Esophagus muscularis mucosa (tissue), 4 donors: Measurements from ENCODE around the gene PXT1. TPM values are rescaled to one million over a fixed set of nuclear protein-coding genes. Genes with fewer than 3 reads are reported as not detected.
"Not testable (repeated sequence)": the region's sequence is repeated elsewhere in the genome, so short reads cannot be mapped to it uniquely, and the experiment has no call there.

Experiments used
- DNase-seq: peaks from one replicate; pipeline ENCODE4 v3.0.0-alpha.2; 2017; ENCODE audit errors: extremely low spot score
- H3K27ac ChIP-seq, 4 donors: fragments of 200-600 bp; sonication (generic); replicated peaks in 1 of 4; 1 replicate in 3 of 4; 2 replicates in 1 of 4; pipeline ENCODE4 v1.5.1; 2016 to 2019; ENCODE audit warnings: mild to moderate bottlenecking in 1 of 4
- H3K27me3 ChIP-seq, 4 donors: fragments of 200-600 bp; sonication (generic); one replicate each; pipeline versions ENCODE4 v1.5.1 to v1.6.0; 2016 to 2019
- H3K36me3 ChIP-seq, 4 donors: fragments of 200-600 bp; sonication (generic); one replicate each; pipeline ENCODE4 v1.5.1; 2016 to 2019
- H3K4me1 ChIP-seq, 4 donors: fragments of 200-600 bp; sonication (generic); one replicate each; pipeline ENCODE4 v1.5.1; 2016 to 2019
- H3K4me3 ChIP-seq, 4 donors: fragments of 200-600 bp; sonication (generic); 1 replicate in 2 of 4; 2 replicates in 2 of 4; pipeline ENCODE4 v1.5.1; 2016 to 2019; ENCODE audit warnings: mild to moderate bottlenecking in 4 of 4, moderate library complexity in 1 of 4
- H3K9me3 ChIP-seq, 4 donors: fragments of 200-600 bp; sonication (generic); 1 replicate in 3 of 4; 2 replicates in 1 of 4; pipeline ENCODE4 v1.5.1; 2016 to 2019
- EP300 ChIP-seq: sonication (generic); formaldehyde crosslinking; IDR thresholded peaks from one replicate; pipeline ENCODE4 v1.6.1; 2017; ENCODE audit warnings: antibody characterized with exemption
- POLR2A ChIP-seq: fragments of 450-650 bp; IDR thresholded peaks from one replicate; pipeline ENCODE4 v1.6.1; 2017; ENCODE audit warnings: antibody characterized with exemption, moderate library complexity, mild to moderate bottlenecking, low read depth
- POLR2AphosphoS5 ChIP-seq, 2 donors: sonication (generic); formaldehyde crosslinking; IDR thresholded peaks; one replicate each; pipeline ENCODE4 v1.6.1; 2017; ENCODE audit warnings: antibody characterized with exemption in 2 of 2
- WGBS: methylation state at CpG from one replicate; pipeline ENCODE4 v1.1.5; 2018; 5-methylcytosine and 5-hydroxymethylcytosine counted together
- intact Hi-C: fragments of 100-400 bp; cut with DNase I; formaldehyde crosslinking; loops from one replicate; pipeline ENCODE4 v1.15.1; 2023
- total RNA-seq, 4 donors: library from RNA; depleted of rRNA; stranded (reverse); fragments of >200 nt; gene quantifications; one replicate each; pipeline versions ENCODE4 v1.1.0 to v1.2.1, GENCODE V29; 2016
- TF ChIP-seq, protein P1 (sequence below), 3 experiments: fragments of 200-600 bp in 2 of 3; fragments of 450-650 bp in 1 of 3; sonication (generic) in 2 of 3; IDR thresholded peaks; one replicate each; pipeline ENCODE4 v1.5.1; 2017 to 2019; ENCODE audit warnings: antibody characterized with exemption in 3 of 3, mild to moderate bottlenecking in 2 of 3, moderate library complexity in 1 of 3

Gene PXT1
- total RNA-seq, 4 donors from 2014 or later = not detected

DNA sequence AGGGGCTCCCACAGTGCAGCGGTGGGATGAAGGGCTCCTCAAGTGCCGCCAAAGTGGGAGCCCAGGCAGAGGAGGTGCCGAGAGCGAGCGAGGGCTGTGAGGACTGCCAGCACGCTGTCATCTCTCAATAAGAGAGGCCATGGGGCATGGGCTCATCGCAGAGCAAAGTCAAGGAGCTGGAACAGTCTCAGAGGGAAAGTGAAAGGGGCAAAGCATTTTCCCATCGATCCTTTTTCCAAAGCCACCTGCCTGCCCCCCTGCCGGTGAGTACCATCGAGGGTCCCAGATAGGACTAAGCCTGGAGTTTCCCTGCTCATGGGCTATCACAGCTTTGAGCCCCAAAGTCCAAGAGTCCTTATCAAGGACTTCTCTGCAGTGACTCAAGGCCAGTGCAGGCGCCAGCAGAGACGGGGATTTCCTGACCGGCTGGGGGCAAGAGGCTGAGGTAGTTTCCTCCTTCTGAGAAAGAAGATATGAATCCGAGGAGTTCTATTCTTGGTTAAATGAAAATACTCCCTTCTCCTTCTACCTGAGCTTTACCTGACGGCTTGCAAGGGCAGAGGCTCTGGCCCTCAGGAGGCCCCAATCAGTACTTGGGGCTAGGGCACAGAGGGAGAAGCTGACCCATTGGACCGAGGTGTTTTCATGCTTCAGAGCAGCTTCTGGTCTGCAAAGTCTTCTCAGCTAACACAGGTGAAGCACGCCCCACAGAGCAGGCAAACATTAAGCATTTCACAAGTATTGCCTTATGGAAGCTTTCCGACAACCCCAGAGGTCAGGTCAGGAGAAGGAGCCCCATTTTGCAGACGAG is 77.8 kb downstream of the PXT1 start:
- H3K27ac ChIP-seq = no peak overlapping the region
- H3K4me3 ChIP-seq = no peak overlapping the region
- DNase-seq = no peak
- WGBS = 86% methylated on average over 13 of the region's 19 CpGs
- intact Hi-C loops = loop anchor here (10.0 kb wide), 1 partner anchor 340 kb away; the partner anchor contains the start of genes MAPK14 and SLC26A8
- H3K9me3 ChIP-seq = no peaks in the 10 kb centered on the region
- no peaks in the 10 kb centered on the region for H3K27me3 ChIP-seq
- TF ChIP-seq POLR2A (no peak), EP300 (no peak), POLR2AphosphoS5 (IDR thresholded peaks at IDR 0.05) (no peak)
- TF ChIP-seq, protein P1, sequence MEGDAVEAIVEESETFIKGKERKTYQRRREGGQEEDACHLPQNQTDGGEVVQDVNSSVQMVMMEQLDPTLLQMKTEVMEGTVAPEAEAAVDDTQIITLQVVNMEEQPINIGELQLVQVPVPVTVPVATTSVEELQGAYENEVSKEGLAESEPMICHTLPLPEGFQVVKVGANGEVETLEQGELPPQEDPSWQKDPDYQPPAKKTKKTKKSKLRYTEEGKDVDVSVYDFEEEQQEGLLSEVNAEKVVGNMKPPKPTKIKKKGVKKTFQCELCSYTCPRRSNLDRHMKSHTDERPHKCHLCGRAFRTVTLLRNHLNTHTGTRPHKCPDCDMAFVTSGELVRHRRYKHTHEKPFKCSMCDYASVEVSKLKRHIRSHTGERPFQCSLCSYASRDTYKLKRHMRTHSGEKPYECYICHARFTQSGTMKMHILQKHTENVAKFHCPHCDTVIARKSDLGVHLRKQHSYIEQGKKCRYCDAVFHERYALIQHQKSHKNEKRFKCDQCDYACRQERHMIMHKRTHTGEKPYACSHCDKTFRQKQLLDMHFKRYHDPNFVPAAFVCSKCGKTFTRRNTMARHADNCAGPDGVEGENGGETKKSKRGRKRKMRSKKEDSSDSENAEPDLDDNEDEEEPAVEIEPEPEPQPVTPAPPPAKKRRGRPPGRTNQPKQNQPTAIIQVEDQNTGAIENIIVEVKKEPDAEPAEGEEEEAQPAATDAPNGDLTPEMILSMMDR (IDR thresholded peaks at IDR 0.05) = no peak
- no peaks in the 10 kb centered on the region for H3K36me3 ChIP-seq
- peaks cover 6 to 9% (median 9%) of the 10 kb centered on the region in 4 donors for H3K4me1 ChIP-seq

DNA sequence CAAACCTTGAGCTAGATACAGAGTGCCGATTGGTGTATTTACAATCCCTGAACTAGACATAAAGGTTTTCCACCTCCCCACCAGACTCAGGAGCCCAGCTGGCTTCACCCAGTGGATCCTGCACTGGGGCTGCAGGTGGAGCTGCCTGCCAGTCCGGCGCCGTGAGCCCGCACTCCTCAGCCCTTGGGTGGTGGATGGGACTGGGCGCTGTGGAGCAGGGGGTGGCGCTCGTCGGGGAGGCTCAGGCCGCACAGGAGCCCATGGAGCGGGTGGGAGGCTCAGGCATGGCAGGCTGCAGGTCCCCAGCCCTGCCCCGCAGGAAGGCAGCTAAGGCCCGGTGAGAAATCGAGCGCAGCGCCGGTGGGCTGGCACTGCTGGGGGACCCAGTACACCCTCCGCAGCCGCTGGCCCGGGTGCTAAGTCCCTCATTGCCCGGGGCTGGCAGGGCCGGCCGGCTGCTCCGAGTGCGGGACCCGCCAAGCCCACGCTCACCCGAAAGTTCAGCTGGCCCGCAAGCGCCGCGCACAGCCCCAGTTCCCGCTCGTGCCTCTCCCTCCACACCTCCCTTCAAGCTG is 78.5 kb downstream of the PXT1 start:
- not testable (repeated sequence) for H3K27me3 ChIP-seq

DNA sequence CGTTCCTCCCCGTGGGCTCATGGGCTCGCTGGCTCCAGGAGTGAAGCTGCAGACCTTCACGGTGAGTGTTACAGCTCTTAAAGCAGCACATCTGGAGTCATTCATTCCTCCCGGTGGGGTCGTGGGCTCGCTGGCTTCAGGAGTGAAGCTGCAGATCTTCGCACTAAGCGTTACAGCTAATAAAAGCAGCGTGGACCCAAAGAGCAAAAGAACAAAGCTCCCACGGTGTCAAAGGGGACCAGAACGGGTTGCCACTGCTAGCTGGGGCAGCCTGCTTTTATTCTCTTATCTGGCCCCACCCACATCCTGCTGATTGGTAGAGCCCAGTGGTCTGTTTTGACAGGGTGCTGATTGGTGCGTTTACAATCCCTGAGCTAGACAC is 79.3 kb downstream of the PXT1 start:
- not testable (repeated sequence) for H3K27me3 ChIP-seq, DNase-seq, H3K4me3 ChIP-seq, H3K27ac ChIP-seq, H3K36me3 ChIP-seq, H3K9me3 ChIP-seq
- H3K4me1 ChIP-seq = peaks cover 8 to 22% (median 18%) of the 10 kb centered on the region in 4 donors
- 88% methylated on average over 13 of the region's 13 CpGs for WGBS
- intact Hi-C loops = loop anchor here (10.0 kb wide), 1 partner anchor 339 kb away; the partner anchor contains the start of genes MAPK14 and SLC26A8

More for the DNA sequence above, 78.5 kb downstream of the PXT1 start:
- not testable (repeated sequence) for H3K4me3 ChIP-seq, H3K36me3 ChIP-seq, H3K9me3 ChIP-seq, H3K27ac ChIP-seq, DNase-seq
- 94% methylated on average over 28 of the region's 34 CpGs for WGBS
- intact Hi-C loops = loop anchor here (10.0 kb wide), 1 partner anchor 339 kb away; the partner anchor contains the start of genes MAPK14 and SLC26A8
- H3K4me1 ChIP-seq = peaks cover 6 to 14% (median 11%) of the 10 kb centered on the region in 4 donors

DNA sequence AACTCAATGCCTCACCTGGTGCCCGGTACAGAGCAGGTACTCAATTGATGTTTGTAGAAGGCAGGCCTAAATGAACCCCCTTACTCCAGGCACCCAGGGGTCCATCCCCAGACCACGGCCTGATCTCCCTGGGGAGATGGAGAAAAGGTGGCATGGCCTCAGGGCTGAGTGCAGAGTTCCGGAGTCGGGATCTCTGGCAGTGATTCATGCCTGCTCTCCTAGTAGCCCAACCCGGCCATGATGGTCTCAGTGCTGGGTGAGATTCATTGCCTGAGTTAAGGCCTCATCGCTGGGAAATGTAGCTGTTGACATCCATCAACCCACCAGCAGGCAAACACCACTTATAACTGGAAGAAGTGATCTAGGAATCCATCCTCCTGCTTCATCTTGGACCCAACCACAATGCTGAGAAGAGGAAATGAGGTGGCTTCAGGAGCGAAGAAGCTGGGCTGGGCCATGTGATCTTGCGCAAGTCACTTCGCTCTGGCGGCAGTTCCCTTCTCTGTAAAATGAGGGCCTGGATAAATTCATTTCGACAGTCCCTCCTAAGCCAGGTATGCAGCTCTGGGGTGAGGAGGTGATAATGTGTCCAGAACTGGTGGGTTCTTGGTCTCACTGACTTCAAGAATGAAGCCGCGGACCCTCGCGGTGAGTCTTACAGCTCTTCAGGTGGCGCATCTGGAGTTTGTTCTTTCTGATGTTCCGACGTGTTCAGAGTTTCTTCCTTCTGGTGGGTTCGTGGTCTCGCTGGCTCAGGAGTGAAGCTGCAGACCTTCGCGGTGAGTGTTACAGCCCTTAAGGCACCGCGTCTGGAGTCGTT is 79.9 kb downstream of the PXT1 start:
- WGBS = 88% methylated on average over 24 of the region's 25 CpGs
- Histone ChIP-seq H3K4me1 (peaks cover 11 to 28% (median 23%) of the 10 kb centered on the region in 4 donors), H3K9me3 (no peaks in the 10 kb centered on the region), H3K36me3 (no peaks in the 10 kb centered on the region), H3K27me3 (no peaks in the 10 kb centered on the region), H3K4me3 (no peak overlapping the region), H3K27ac (no peak overlapping the region)
- intact Hi-C loops = loop anchor here (10.0 kb wide), 1 partner anchor 338 kb away; the partner anchor contains the start of genes MAPK14 and SLC26A8
- no peak for DNase-seq
- no peak for TF ChIP-seq EP300
- TF ChIP-seq POLR2AphosphoS5 (IDR thresholded peaks at IDR 0.05) = no peak
- TF ChIP-seq POLR2A = no peak
- TF ChIP-seq, protein P1 (IDR thresholded peaks at IDR 0.05) = no peak

DNA sequence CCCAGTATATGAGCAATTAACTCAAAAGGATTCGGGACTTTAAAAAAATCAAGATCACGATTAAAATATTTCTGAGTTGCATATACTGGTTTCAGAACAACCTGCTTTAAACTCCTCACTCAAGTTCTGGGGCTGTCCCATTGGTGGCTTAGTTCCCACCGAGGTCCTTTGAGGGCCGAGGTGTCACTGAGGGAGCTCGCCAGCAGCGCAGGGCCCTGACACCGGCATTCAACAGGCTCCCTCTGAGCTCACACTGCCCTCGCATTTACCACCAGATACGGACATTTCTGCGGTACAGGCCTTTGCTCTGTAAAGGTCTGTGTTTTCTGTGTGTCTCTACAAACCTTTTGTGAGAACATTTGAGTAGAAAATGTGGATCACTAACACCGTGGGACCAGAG is 81.6 kb downstream of the PXT1 start:
- no peak overlapping the region for H3K27ac ChIP-seq
- peaks cover 11 to 28% (median 23%) of the 10 kb centered on the region in 4 donors for H3K4me1 ChIP-seq
- no peak overlapping the region for H3K4me3 ChIP-seq
- no peaks in the 10 kb centered on the region for H3K27me3 ChIP-seq
- TF ChIP-seq POLR2AphosphoS5 (IDR thresholded peaks at IDR 0.05) = no peak
- no peak for TF ChIP-seq EP300
- DNase-seq = no peak
- intact Hi-C loops = loop anchor here (10.0 kb wide), 1 partner anchor 336 kb away; the partner anchor contains the start of genes MAPK14 and SLC26A8
- no peaks in the 10 kb centered on the region for H3K9me3 ChIP-seq
- H3K36me3 ChIP-seq = no peaks in the 10 kb centered on the region
- 92% methylated on average over 11 of the region's 11 CpGs for WGBS
